NCI-H1417 (cell line): Measurements from ENCODE around the gene MEG3.

Source experiments
- DNase-seq, 3 experiments: peaks; one replicate each; lab custom pipeline; 2025; lab: John Stamatoyannopoulos, UW

Gene MEG3

GRCh38 chr14:100846309-100846859, 20.5 kb downstream of the MEG3 start:
- no peak for DNase-seq

- DNase-seq = no peak
Observed at GRCh38 chr14:100849115-100849781, 23.3 kb downstream of the MEG3 start.

GRCh38 chr14:100850841-100851585, 25.1 kb downstream of the MEG3 start:
- DNase-seq = peak; percentile 26 to 59 (median 42)

GRCh38 chr14:100851586-100851916, 25.6 kb downstream of the MEG3 start:
- DNase-seq = no peak

- no peak for DNase-seq
Observed at GRCh38 chr14:100851946-100852620, 26.2 kb downstream of the MEG3 start.

- DNase-seq = no peak
Observed at GRCh38 chr14:100854435-100854834, 28.5 kb downstream of the MEG3 start.

- no peak for DNase-seq
Observed at GRCh38 chr14:100855256-100855930, 29.5 kb downstream of the MEG3 start.

- DNase-seq = no peak
Observed at GRCh38 chr14:100856056-100856950, 30.4 kb downstream of the MEG3 start.

GRCh38 chr14:100857233-100857922, 31.5 kb downstream of the MEG3 start:
- peak; percentile 11 to 85 (median 63) for DNase-seq

- DNase-seq = no peak
Observed at GRCh38 chr14:100857923-100858837, 32.3 kb downstream of the MEG3 start.

GRCh38 chr14:100858838-100859220, 32.9 kb downstream of the MEG3 start:
- DNase-seq = no peak

- no peak for DNase-seq
Observed at GRCh38 chr14:100859781-100860180, 33.9 kb downstream of the MEG3 start.

GRCh38 chr14:100860556-100861187, 34.8 kb downstream of the MEG3 start:
- DNase-seq = peak in 2 of 3 experiments; percentile 16 to 32

GRCh38 chr14:100861188-100861936, 35.4 kb downstream of the MEG3 start:
- DNase-seq = no peak

- no peak for DNase-seq
Observed at GRCh38 chr14:100861937-100862247, 36.0 kb downstream of the MEG3 start.

- no peak for DNase-seq
Observed at GRCh38 chr14:100862277-100862676, 36.4 kb downstream of the MEG3 start.

- no peak for DNase-seq
Observed at GRCh38 chr14:100862793-100863192, 36.9 kb downstream of the MEG3 start.

- no peak for DNase-seq
Observed at GRCh38 chr14:100864206-100864605, 38.3 kb downstream of the MEG3 start.
